HepG2 (cell line): ENCODE measurements around the gene FASTK. TPM values are rescaled to one million over a fixed set of nuclear protein-coding genes. Genes with fewer than 3 reads are reported as not detected.
A peak's percentile ranks its signal among the peaks of the same experiment; 100 is the strongest.

Source experiments
- ARNT2 ChIP-seq: sonication (generic); formaldehyde crosslinking; IDR thresholded peaks from 2 replicates; pipeline ENCODE4 v1.8.0; 2022; ENCODE audit warnings: mild to moderate bottlenecking, low read depth, missing genetic modification reagents, moderate library complexity
- BRCA1 ChIP-seq: sonication (generic); formaldehyde crosslinking; IDR thresholded peaks from 2 replicates; pipeline ENCODE4 v1.4.0; 2020; ENCODE audit warnings: missing genetic modification reagents
- DPF2 ChIP-seq: sonication (generic); formaldehyde crosslinking; IDR thresholded peaks from 2 replicates; pipeline ENCODE4 v1.4.0; 2020; ENCODE audit warnings: mild to moderate bottlenecking, low read depth, missing genetic modification reagents, borderline replicate concordance
- FOXK2 ChIP-seq: fragments of 450-650 bp; IDR thresholded peaks from 2 replicates; pipeline ENCODE4 v1.6.1; 2016
- FOXP1 ChIP-seq, 2 experiments: fragments of 450-650 bp in 1 of 2; IDR thresholded peaks; 2 replicates each; pipeline ENCODE4 v1.6.1; 2017 to 2018; ENCODE audit warnings: antibody characterized with exemption in 1 of 2
- GABPB1 ChIP-seq: IDR thresholded peaks from 2 replicates; pipeline ENCODE4 v1.6.1; 2016; ENCODE audit warnings: mild to moderate bottlenecking, missing genetic modification reagents, moderate library complexity, missing compliant biosample characterization
- HIVEP1 ChIP-seq: sonication (generic); formaldehyde crosslinking; IDR thresholded peaks from 2 replicates; pipeline ENCODE4 v1.4.0; 2020; ENCODE audit warnings: mild to moderate bottlenecking, missing genetic modification reagents
- KAT7 ChIP-seq: IDR thresholded peaks from 2 replicates; pipeline ENCODE4 v1.6.1; 2018; ENCODE audit warnings: borderline replicate concordance, missing compliant biosample characterization
- MEIS1 ChIP-seq: sonication (generic); formaldehyde crosslinking; IDR thresholded peaks from 2 replicates; pipeline ENCODE4 v1.9.0; 2021; ENCODE audit warnings: mild to moderate bottlenecking, missing genetic modification reagents, moderate library complexity, borderline replicate concordance
- MIXL1 ChIP-seq: IDR thresholded peaks from 2 replicates; pipeline ENCODE4 v1.6.1; 2016
- MZF1 ChIP-seq: sonication (generic); formaldehyde crosslinking; IDR thresholded peaks from 2 replicates; pipeline ENCODE4 v1.8.1; 2023; ENCODE audit warnings: mild to moderate bottlenecking, missing genetic modification reagents, borderline replicate concordance
- RFXANK ChIP-seq: IDR thresholded peaks from 2 replicates; pipeline ENCODE4 v1.6.1; 2016
- SMARCC2 ChIP-seq: fragments of 450-650 bp; IDR thresholded peaks from 2 replicates; pipeline ENCODE4 v1.6.1; 2017; ENCODE audit warnings: antibody characterized with exemption, mild to moderate bottlenecking
- XRCC5 ChIP-seq: fragments of 200-400 bp; formaldehyde crosslinking; optimal IDR thresholded peaks from 2 replicates; pipeline ENCODE3; 2017; ENCODE audit warnings: mild to moderate bottlenecking, low read length
- YEATS4 ChIP-seq: sonication (generic); formaldehyde crosslinking; IDR thresholded peaks from 2 replicates; pipeline ENCODE4 v1.4.0; 2020; ENCODE audit warnings: missing genetic modification reagents, borderline replicate concordance
- ZFP36 ChIP-seq: fragments of 150-350 bp; IDR thresholded peaks from 2 replicates; pipeline ENCODE4 v1.6.1; 2018; ENCODE audit warnings: borderline replicate concordance, low read length, low read depth; ENCODE audit not compliant: partially characterized antibody
- ZFY ChIP-seq: sonication (generic); formaldehyde crosslinking; IDR thresholded peaks from 2 replicates; pipeline ENCODE4 v1.4.0; 2020; ENCODE audit warnings: missing genetic modification reagents
- ZNF367 ChIP-seq: sonication (generic); formaldehyde crosslinking; IDR thresholded peaks from 2 replicates; pipeline ENCODE4 v1.4.0; 2020; ENCODE audit warnings: missing genetic modification reagents, borderline replicate concordance
- ZNF431 ChIP-seq: sonication (generic); formaldehyde crosslinking; IDR thresholded peaks from 2 replicates; pipeline ENCODE4 v1.9.0; 2022; ENCODE audit warnings: missing genetic modification reagents, low read depth, mild to moderate bottlenecking, borderline replicate concordance
- polyA plus RNA-seq, 8 experiments: library from polyadenylated mRNA; depleted of rRNA in 3 of 8; stranded (reverse) in 7 of 8; unstranded in 1 of 8; fragments of >200 nt; fragmentation: Illumina TruSeq in 4 of 8; extraction: Trizol in 4 of 8; gene quantifications; 2 replicates each; pipeline versions ENCODE4 v1.2.1 to v1.2.3, GENCODE V29; 2011 to 2016; ENCODE audit warnings: low read depth in 4 of 8, missing spikeins in 1 of 8, mixed read lengths in 1 of 8; ENCODE audit not compliant: insufficient read depth in 1 of 8
- total RNA-seq, 5 experiments: library from RNA; depleted of rRNA; stranded (reverse); fragments of >200 nt; fragmentation: Illumina TruSeq; extraction: Trizol; gene quantifications; 2 replicates each; pipeline ENCODE4 v1.2.3, GENCODE V29; 2016; ENCODE audit warnings: low read depth in 1 of 5
- TF ChIP-seq, protein P1 (sequence below): sonication (generic); formaldehyde crosslinking; IDR thresholded peaks from 2 replicates; pipeline ENCODE4 v1.9.0; 2021; ENCODE audit warnings: missing genetic modification reagents, borderline replicate concordance
- TF ChIP-seq, protein P2 (sequence below): sonication (generic); formaldehyde crosslinking; IDR thresholded peaks from 2 replicates; pipeline ENCODE4 v1.5.1; 2020; ENCODE audit warnings: missing genetic modification reagents, mild to moderate bottlenecking, borderline replicate concordance
- TF ChIP-seq, protein P3 (sequence below): sonication (generic); formaldehyde crosslinking; IDR thresholded peaks from 2 replicates; pipeline ENCODE4 v1.4.0; 2020; ENCODE audit warnings: low read depth, mild to moderate bottlenecking, missing genetic modification reagents
- TF ChIP-seq, protein P4 (sequence below): sonication (generic); formaldehyde crosslinking; conservative IDR thresholded peaks from 2 replicates; pipeline ENCODE4 v1.4.0; 2020; ENCODE audit warnings: mild to moderate bottlenecking, missing genetic modification reagents, moderate library complexity

FASTK gene
- total and polyA plus RNA-seq, 2 of the 13 experiments (the other 11 are each of a cell fraction or from before 2014, with no cell fraction given) = 52.9 to 55.7 TPM

DNA sequence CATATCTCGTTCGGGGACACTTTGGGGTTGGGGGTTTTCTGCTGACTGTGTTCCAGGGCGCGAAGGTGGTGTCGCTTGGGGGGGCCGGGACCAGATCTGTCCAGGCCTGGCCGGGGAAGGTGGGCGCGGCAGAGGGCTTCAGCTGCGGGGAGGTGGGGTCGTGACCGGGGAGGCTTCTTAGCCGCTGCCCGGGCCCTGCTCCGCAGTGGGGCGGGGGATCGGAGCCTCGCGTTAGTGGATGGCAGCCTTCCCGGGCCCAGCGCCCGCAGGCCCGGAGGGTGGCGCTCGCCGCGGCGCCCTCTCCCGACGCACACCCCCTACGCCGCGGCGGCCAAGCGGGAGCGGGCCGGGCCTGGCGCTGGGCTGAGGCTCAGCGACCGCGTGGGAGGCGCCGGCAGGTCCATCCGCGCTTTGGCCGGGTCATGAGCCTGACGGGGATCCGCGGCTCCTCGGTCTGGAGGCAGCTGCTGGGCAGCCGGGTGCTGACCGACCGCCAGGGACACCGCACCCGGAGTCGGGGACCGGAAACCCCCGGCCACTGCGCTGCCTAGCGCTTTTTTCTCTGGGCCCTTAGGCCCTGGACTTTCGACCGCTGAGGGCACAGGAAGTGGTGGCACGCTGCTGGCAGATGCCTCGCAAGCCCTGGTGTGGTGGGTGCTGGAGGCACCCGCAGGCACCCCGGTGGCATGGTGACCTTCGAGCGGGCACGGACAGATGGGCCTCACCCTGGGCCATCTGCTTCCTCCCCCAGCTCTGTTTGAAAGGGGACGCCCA is 6.8 kb upstream of the FASTK start (continued):
- TF ChIP-seq ZNF431 (CRISPR knock-in tag) = no peak; the same call in 1 of the 2 replicates
- no peak for TF ChIP-seq SMARCC2
- TF ChIP-seq FOXK2 = no peak
- TF ChIP-seq ZFP36 = no peak
- TF ChIP-seq FOXP1 (IDR thresholded peaks at IDR 0.05) = no peak
- TF ChIP-seq FOXP1 (CRISPR knock-in tag; IDR thresholded peaks at IDR 0.05) = no peak
- peak; percentile 86 for TF ChIP-seq KAT7 (CRISPR knock-in tag)
- no peak for TF ChIP-seq ARNT2 (CRISPR knock-in tag)
- TF ChIP-seq, protein P1, sequence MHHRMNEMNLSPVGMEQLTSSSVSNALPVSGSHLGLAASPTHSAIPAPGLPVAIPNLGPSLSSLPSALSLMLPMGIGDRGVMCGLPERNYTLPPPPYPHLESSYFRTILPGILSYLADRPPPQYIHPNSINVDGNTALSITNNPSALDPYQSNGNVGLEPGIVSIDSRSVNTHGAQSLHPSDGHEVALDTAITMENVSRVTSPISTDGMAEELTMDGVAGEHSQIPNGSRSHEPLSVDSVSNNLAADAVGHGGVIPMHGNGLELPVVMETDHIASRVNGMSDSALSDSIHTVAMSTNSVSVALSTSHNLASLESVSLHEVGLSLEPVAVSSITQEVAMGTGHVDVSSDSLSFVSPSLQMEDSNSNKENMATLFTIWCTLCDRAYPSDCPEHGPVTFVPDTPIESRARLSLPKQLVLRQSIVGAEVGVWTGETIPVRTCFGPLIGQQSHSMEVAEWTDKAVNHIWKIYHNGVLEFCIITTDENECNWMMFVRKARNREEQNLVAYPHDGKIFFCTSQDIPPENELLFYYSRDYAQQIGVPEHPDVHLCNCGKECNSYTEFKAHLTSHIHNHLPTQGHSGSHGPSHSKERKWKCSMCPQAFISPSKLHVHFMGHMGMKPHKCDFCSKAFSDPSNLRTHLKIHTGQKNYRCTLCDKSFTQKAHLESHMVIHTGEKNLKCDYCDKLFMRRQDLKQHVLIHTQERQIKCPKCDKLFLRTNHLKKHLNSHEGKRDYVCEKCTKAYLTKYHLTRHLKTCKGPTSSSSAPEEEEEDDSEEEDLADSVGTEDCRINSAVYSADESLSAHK = no peak
- no peak for TF ChIP-seq RFXANK (CRISPR knock-in tag)
- TF ChIP-seq, protein P2, sequence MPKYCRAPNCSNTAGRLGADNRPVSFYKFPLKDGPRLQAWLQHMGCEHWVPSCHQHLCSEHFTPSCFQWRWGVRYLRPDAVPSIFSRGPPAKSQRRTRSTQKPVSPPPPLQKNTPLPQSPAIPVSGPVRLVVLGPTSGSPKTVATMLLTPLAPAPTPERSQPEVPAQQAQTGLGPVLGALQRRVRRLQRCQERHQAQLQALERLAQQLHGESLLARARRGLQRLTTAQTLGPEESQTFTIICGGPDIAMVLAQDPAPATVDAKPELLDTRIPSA (CRISPR knock-in tag) = no peak
- TF ChIP-seq, protein P3, sequence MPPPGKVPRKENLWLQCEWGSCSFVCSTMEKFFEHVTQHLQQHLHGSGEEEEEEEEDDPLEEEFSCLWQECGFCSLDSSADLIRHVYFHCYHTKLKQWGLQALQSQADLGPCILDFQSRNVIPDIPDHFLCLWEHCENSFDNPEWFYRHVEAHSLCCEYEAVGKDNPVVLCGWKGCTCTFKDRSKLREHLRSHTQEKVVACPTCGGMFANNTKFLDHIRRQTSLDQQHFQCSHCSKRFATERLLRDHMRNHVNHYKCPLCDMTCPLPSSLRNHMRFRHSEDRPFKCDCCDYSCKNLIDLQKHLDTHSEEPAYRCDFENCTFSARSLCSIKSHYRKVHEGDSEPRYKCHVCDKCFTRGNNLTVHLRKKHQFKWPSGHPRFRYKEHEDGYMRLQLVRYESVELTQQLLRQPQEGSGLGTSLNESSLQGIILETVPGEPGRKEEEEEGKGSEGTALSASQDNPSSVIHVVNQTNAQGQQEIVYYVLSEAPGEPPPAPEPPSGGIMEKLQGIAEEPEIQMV = no peak
- peak; percentile 85 for TF ChIP-seq GABPB1 (CRISPR knock-in tag)
- TF ChIP-seq, protein P4, sequence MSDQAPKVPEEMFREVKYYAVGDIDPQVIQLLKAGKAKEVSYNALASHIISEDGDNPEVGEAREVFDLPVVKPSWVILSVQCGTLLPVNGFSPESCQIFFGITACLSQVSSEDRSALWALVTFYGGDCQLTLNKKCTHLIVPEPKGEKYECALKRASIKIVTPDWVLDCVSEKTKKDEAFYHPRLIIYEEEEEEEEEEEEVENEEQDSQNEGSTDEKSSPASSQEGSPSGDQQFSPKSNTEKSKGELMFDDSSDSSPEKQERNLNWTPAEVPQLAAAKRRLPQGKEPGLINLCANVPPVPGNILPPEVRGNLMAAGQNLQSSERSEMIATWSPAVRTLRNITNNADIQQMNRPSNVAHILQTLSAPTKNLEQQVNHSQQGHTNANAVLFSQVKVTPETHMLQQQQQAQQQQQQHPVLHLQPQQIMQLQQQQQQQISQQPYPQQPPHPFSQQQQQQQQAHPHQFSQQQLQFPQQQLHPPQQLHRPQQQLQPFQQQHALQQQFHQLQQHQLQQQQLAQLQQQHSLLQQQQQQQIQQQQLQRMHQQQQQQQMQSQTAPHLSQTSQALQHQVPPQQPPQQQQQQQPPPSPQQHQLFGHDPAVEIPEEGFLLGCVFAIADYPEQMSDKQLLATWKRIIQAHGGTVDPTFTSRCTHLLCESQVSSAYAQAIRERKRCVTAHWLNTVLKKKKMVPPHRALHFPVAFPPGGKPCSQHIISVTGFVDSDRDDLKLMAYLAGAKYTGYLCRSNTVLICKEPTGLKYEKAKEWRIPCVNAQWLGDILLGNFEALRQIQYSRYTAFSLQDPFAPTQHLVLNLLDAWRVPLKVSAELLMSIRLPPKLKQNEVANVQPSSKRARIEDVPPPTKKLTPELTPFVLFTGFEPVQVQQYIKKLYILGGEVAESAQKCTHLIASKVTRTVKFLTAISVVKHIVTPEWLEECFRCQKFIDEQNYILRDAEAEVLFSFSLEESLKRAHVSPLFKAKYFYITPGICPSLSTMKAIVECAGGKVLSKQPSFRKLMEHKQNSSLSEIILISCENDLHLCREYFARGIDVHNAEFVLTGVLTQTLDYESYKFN (CRISPR knock-in tag) = no peak
- no peak for TF ChIP-seq DPF2
- peak; percentile 92 for TF ChIP-seq ZFY (CRISPR knock-in tag)
- TF ChIP-seq MZF1 (CRISPR knock-in tag) = no peak
- peak; percentile 70; the same call in 1 of the 2 replicates for TF ChIP-seq MEIS1 (CRISPR knock-in tag)
- TF ChIP-seq MIXL1 (CRISPR knock-in tag) = no peak
- 0 out of 2 replicates have a peak, but pooled peaks have one; percentile 17 for TF ChIP-seq BRCA1
- TF ChIP-seq HIVEP1 (CRISPR knock-in tag) = no peak
- no peak for TF ChIP-seq XRCC5
- TF ChIP-seq YEATS4 (CRISPR knock-in tag) = peak; percentile 74; the same call in 1 of the 2 replicates
- no peak for TF ChIP-seq ZNF367
